Measurements from ENCODE around the gene KCNQ1. TPM values are rescaled to one million over a fixed set of nuclear protein-coding genes. Genes with fewer than 3 reads are reported as not detected.

Gene KCNQ1
- total and polyA plus RNA-seq, 7 donors = 0.48 to 3.1 (median 1.1) TPM

- Histone ChIP-seq H3K36me3 (ENCODE audit: insufficient read depth in 1 of 2, low read depth in 1 of 2) (no peaks in the 10 kb centered on the region), H3K4me1 (no peaks in the 10 kb centered on the region), H3K27me3 (ENCODE audit: insufficient read depth in 3 of 3, low read length in 2 of 3) (peaks cover 0 to 2% (median 0%) of the 10 kb centered on the region in 3 donors), H3K27ac (no peak overlapping the region), H3K9me3 (no peaks in the 10 kb centered on the region), H3K4me3 (no peak overlapping the region)
- ATAC-seq (no peak), DNase-seq (peak; percentile 5 to 54)
- intact Hi-C loops (cut with DNase I) = no loop called here
- no peak for TF ChIP-seq CTCF (IDR thresholded peaks at IDR 0.05)
- 83 to 85% (median 84%) methylated on average over 23 to 25 of the region's 25 CpGs for WGBS, 3 donors
These were observed 143.4 kb downstream of the KCNQ1 start for GRCh38 chr11:2587976-2588748.

- DNase-seq (peak; percentile 7 to 42), ATAC-seq (no peak)
- no peak overlapping the region for H3K4me3 ChIP-seq
- H3K27ac ChIP-seq = no peak overlapping the region
- no peak for TF ChIP-seq CTCF (IDR thresholded peaks at IDR 0.05)
- H3K36me3 ChIP-seq (ENCODE audit: insufficient read depth in 1 of 2, low read depth in 1 of 2) = no peaks in the 10 kb centered on the region
- intact Hi-C loops (cut with DNase I) = no loop called here
- no peaks in the 10 kb centered on the region for H3K9me3 ChIP-seq
- peaks cover 0 to 2% (median 0%) of the 10 kb centered on the region in 3 donors for H3K27me3 ChIP-seq (ENCODE audit: insufficient read depth in 3 of 3, low read length in 2 of 3)
- H3K4me1 ChIP-seq = no peaks in the 10 kb centered on the region
- 77 to 80% (median 79%) methylated on average over 28 to 29 of the region's 29 CpGs for WGBS, 3 donors
These were observed 144.2 kb downstream of the KCNQ1 start for GRCh38 chr11:2588809-2589537.

- Histone ChIP-seq H3K27ac (no peak overlapping the region), H3K9me3 (no peaks in the 10 kb centered on the region), H3K27me3 (ENCODE audit: insufficient read depth in 3 of 3, low read length in 2 of 3) (peaks cover 0 to 2% (median 0%) of the 10 kb centered on the region in 3 donors), H3K4me3 (no peak overlapping the region), H3K4me1 (no peaks in the 10 kb centered on the region), H3K36me3 (ENCODE audit: insufficient read depth in 1 of 2, low read depth in 1 of 2) (no peaks in the 10 kb centered on the region)
- ATAC-seq (no peak), DNase-seq (peak; percentile 5 to 30)
- whole genome bisulfite sequencing, 3 donors = 67 to 76% (median 69%) methylated on average over 12 of the region's 12 CpGs
- intact Hi-C loops (cut with DNase I) = no loop called here
- no peak for TF ChIP-seq CTCF (IDR thresholded peaks at IDR 0.05)
These were observed 144.7 kb downstream of the KCNQ1 start for GRCh38 chr11:2589538-2589934.

GRCh38 chr11:2590131-2590964, 145.5 kb downstream of the KCNQ1 start:
- no peak overlapping the region for H3K4me3 ChIP-seq
- peak; percentile 6 to 34 for DNase-seq
- 81 to 85% (median 85%) methylated on average over 13 of the region's 13 CpGs for WGBS, 3 donors

More at GRCh38 chr11:2590131-2590964, 145.5 kb downstream of the KCNQ1 start:
- no peaks in the 10 kb centered on the region for H3K9me3 ChIP-seq
- intact Hi-C loops (cut with DNase I) = no loop called here
- no peak overlapping the region for H3K27ac ChIP-seq
- H3K36me3 ChIP-seq (ENCODE audit: insufficient read depth in 1 of 2, low read depth in 1 of 2) = no peaks in the 10 kb centered on the region
- no peak for ATAC-seq
- no peaks in the 10 kb centered on the region for H3K4me1 ChIP-seq
- H3K27me3 ChIP-seq (ENCODE audit: insufficient read depth in 3 of 3, low read length in 2 of 3) = peaks cover 0 to 2% (median 0%) of the 10 kb centered on the region in 3 donors
- no peak for TF ChIP-seq CTCF (IDR thresholded peaks at IDR 0.05)

Measured in psoas muscle (tissue), 8 donors.